CD14-positive monocyte (primary cell): ENCODE results near the gene ZNF674. TPM values are rescaled to one million over a fixed set of nuclear protein-coding genes. Genes with fewer than 3 reads are reported as not detected.

Experiments used
- DNase-seq, 3 donors: peaks; one replicate each; pipeline ENCODE4 v3.0.0-alpha.2; 2011 to 2022
- H2AFZ ChIP-seq: 2 replicates; pipeline ENCODE4 v1.6.0; 2012; ENCODE audit warnings: mild to moderate bottlenecking, low read depth, low read length, inconsistent platforms; ENCODE audit not compliant: insufficient read depth, poor library complexity, severe bottlenecking
- H3K27ac ChIP-seq, 2 donors: 1 replicate in 1 of 2; 2 replicates in 1 of 2; pipeline ENCODE4 v1.5.1; 2012 to 2013; ENCODE audit warnings: low read length in 2 of 2, control low read depth in 1 of 2, inconsistent platforms in 1 of 2, low read depth in 1 of 2, mild to moderate bottlenecking in 1 of 2
- H3K27me3 ChIP-seq, 2 donors: one replicate each; pipeline versions ENCODE4 v1.6.0 to v1.6.1; 2011 to 2013; ENCODE audit warnings: low read length in 2 of 2; ENCODE audit not compliant: control insufficient read depth in 2 of 2, insufficient read depth in 2 of 2
- H3K36me3 ChIP-seq, 2 donors: replicated peaks in 1 of 2; 1 replicate in 1 of 2; 2 replicates in 1 of 2; pipeline versions ENCODE4 v1.5.1 to v1.6.1; 2012 to 2013; ENCODE audit warnings: low read length in 2 of 2, control low read depth in 1 of 2, inconsistent platforms in 1 of 2, mild to moderate bottlenecking in 1 of 2; ENCODE audit not compliant: insufficient read depth in 2 of 2, control insufficient read depth in 1 of 2
- H3K4me1 ChIP-seq, 2 donors: 1 replicate in 1 of 2; 2 replicates in 1 of 2; pipeline versions ENCODE4 v1.5.1 to v1.6.1; 2012 to 2013; ENCODE audit warnings: low read length in 2 of 2, control low read depth in 1 of 2, inconsistent platforms in 1 of 2, mild to moderate bottlenecking in 1 of 2, moderate library complexity in 1 of 2; ENCODE audit not compliant: insufficient read depth in 2 of 2, control insufficient read depth in 1 of 2
- H3K4me2 ChIP-seq: replicated peaks from 2 replicates; pipeline ENCODE3; 2012; ENCODE audit warnings: low read length, moderate library complexity, mild to moderate bottlenecking; ENCODE audit not compliant: poor library complexity, severe bottlenecking; ENCODE audit errors: extremely low read depth
- H3K4me3 ChIP-seq, 3 experiments: fragments of 200-600 bp in 1 of 3; sonication (generic) in 1 of 3; replicated peaks in 1 of 3; 1 replicate in 2 of 3; 2 replicates in 1 of 3; pipeline ENCODE4 v1.5.1; 2011 to 2013; ENCODE audit warnings: low read length in 3 of 3, mild to moderate bottlenecking in 3 of 3, control low read depth in 2 of 3, low read depth in 2 of 3, inconsistent platforms in 1 of 3, moderate library complexity in 1 of 3
- H3K79me2 ChIP-seq: 2 replicates; pipeline ENCODE4 v1.6.0; 2012; ENCODE audit warnings: mild to moderate bottlenecking, control low read depth, inconsistent platforms, low read length, moderate library complexity; ENCODE audit not compliant: insufficient read depth
- H3K9ac ChIP-seq: 2 replicates; pipeline ENCODE4 v1.6.0; 2017; ENCODE audit warnings: low read length, mild to moderate bottlenecking; ENCODE audit not compliant: insufficient read depth, poor library complexity, severe bottlenecking
- H3K9me3 ChIP-seq, 2 donors: replicated peaks in 1 of 2; 1 replicate in 1 of 2; 2 replicates in 1 of 2; pipeline versions ENCODE4 v1.5.1 to v1.6.1; 2012 to 2013; ENCODE audit warnings: low read length in 2 of 2, control low read depth in 1 of 2; ENCODE audit not compliant: control insufficient read depth in 1 of 2, insufficient read depth in 1 of 2
- H4K20me1 ChIP-seq: 2 replicates; pipeline ENCODE4 v1.6.0; 2012; ENCODE audit warnings: mild to moderate bottlenecking, low read length, control low read depth, moderate library complexity; ENCODE audit not compliant: insufficient read depth
- H3K27ac Mint-ChIP-seq, 7 donors: one replicate each; pipeline ENCODE4 v1.8.0; 2020; ENCODE audit warnings: mild to moderate bottlenecking in 7 of 7, mixed read lengths in 7 of 7, moderate library complexity in 6 of 7, inconsistent platforms in 2 of 7
- H3K27me3 Mint-ChIP-seq, 3 donors: one replicate each; pipeline ENCODE4 v1.8.0; 2021 to 2022; ENCODE audit warnings: low read depth in 3 of 3, mild to moderate bottlenecking in 3 of 3, mixed read lengths in 3 of 3, moderate library complexity in 3 of 3, inconsistent platforms in 1 of 3
- H3K36me3 Mint-ChIP-seq, 2 donors: one replicate each; pipeline ENCODE4 v1.8.0; 2020; ENCODE audit warnings: mixed read lengths in 2 of 2, inconsistent platforms in 1 of 2, mild to moderate bottlenecking in 1 of 2
- H3K4me1 Mint-ChIP-seq: one replicate; pipeline ENCODE4 v1.8.0; 2020; ENCODE audit warnings: mild to moderate bottlenecking, mixed read lengths
- H3K4me3 Mint-ChIP-seq, 2 donors: one replicate each; pipeline ENCODE4 v1.8.0; 2020; ENCODE audit warnings: mild to moderate bottlenecking in 2 of 2, mixed read lengths in 2 of 2, moderate library complexity in 1 of 2
- H3K9me3 Mint-ChIP-seq, 7 donors: one replicate each; pipeline ENCODE4 v1.8.0; 2020 to 2022; ENCODE audit warnings: mixed read lengths in 7 of 7, mild to moderate bottlenecking in 6 of 7, moderate library complexity in 6 of 7, inconsistent platforms in 2 of 7
- CTCF ChIP-seq: fragments of 200-600 bp; IDR thresholded peaks from one replicate; pipeline ENCODE4 v1.8.0; 2022; ENCODE audit warnings: antibody characterized with exemption, mild to moderate bottlenecking
- WGBS: methylation state at CpG from one replicate; pipeline ENCODE4 v1.1.5; 2013; ENCODE audit warnings: missing lambda C conversion rate; ENCODE audit not compliant: insufficient coverage; 5-methylcytosine and 5-hydroxymethylcytosine counted together
- intact Hi-C, 2 donors: fragments of 100-400 bp; cut with micrococcal nuclease; formaldehyde crosslinking; loops; one replicate each; pipeline versions ENCODE4 v1.15.0 to v1.15.1; 2023
- polyA plus RNA-seq, 3 donors: library from polyadenylated mRNA; depleted of rRNA in 1 of 3; unstranded in 2 of 3; stranded (reverse) in 1 of 3; fragments of 300-500 nt in 2 of 3; fragments of >200 nt in 1 of 3; fragmentation: Illumina TruSeq in 2 of 3; gene quantifications; 1 replicate in 2 of 3; 2 replicates in 1 of 3; pipeline ENCODE4 v1.2.3, GENCODE V29; 2012 to 2021

ZNF674 gene
- polyA plus RNA-seq, 3 donors = 0.65 to 1.4 (median 0.93) TPM

GRCh38 chrX:46559062-46559461 is 13.8 kb upstream of the ZNF674 start:
- no peak overlapping the region for H3K4me2 ChIP-seq
- H3K9ac ChIP-seq = no peak overlapping the region
- H3K27ac ChIP-seq = no peak overlapping the region
- no peak for TF ChIP-seq CTCF
- H3K27me3 ChIP-seq = no peaks in the 10 kb centered on the region
- H3K9me3 Mint-ChIP-seq = no peaks in the 10 kb centered on the region
- H3K27me3 Mint-ChIP-seq = peaks cover 0 to 15% (median 1%) of the 10 kb centered on the region in 3 donors
- no peaks in the 10 kb centered on the region for H3K36me3 ChIP-seq
- H4K20me1 ChIP-seq = no peaks in the 10 kb centered on the region
- H3K9me3 ChIP-seq = no peaks in the 10 kb centered on the region
- no peaks in the 10 kb centered on the region for H3K79me2 ChIP-seq
- H3K4me3 Mint-ChIP-seq = no peak overlapping the region
- H3K36me3 Mint-ChIP-seq = no peaks in the 10 kb centered on the region
- DNase-seq = no peak
- no peak overlapping the region for H3K27ac Mint-ChIP-seq
- intact Hi-C loops = no loop called here
- no peak overlapping the region for H2AFZ ChIP-seq
- WGBS = 100% methylated on average over 1 of the region's 3 CpGs
- H3K4me3 ChIP-seq = no peak overlapping the region
- H3K4me1 Mint-ChIP-seq = peaks cover 17% of the 10 kb centered on the region
- H3K4me1 ChIP-seq = peaks cover 15 to 22% of the 10 kb centered on the region in 2 donors

- H2AFZ ChIP-seq = no peak overlapping the region
- no peaks in the 10 kb centered on the region for H3K36me3 ChIP-seq
- peak; percentile 54 for TF ChIP-seq CTCF
- H4K20me1 ChIP-seq = no peaks in the 10 kb centered on the region
- H3K4me3 Mint-ChIP-seq = no peak overlapping the region
- H3K27ac ChIP-seq = no peak overlapping the region
- no peak overlapping the region for H3K4me3 ChIP-seq
- H3K4me1 Mint-ChIP-seq = no peaks in the 10 kb centered on the region
- H3K9me3 ChIP-seq = no peaks in the 10 kb centered on the region
- no CpG with 5 or more reads among the region's 2 CpGs for WGBS
- no peaks in the 10 kb centered on the region for H3K27me3 ChIP-seq
- H3K9me3 Mint-ChIP-seq = no peaks in the 10 kb centered on the region
- no peaks in the 10 kb centered on the region for H3K4me1 ChIP-seq
- intact Hi-C loops = loop anchor here in 1 of 2 donors (2.0 kb wide), 1 partner anchor 132 kb away; no protein-coding TSS in a partner anchor
- H3K79me2 ChIP-seq = no peaks in the 10 kb centered on the region
- H3K9ac ChIP-seq = no peak overlapping the region
- DNase-seq = peak in 2 of 3 donors; percentile 32 to 42
- H3K4me2 ChIP-seq = no peak overlapping the region
- peak overlapping the region in 3 of 7 donors; percentile 24 to 46 (median 37) for H3K27ac Mint-ChIP-seq
- peaks cover 0 to 13% (median 3%) of the 10 kb centered on the region in 3 donors for H3K27me3 Mint-ChIP-seq
- peaks cover 2 to 4% of the 10 kb centered on the region in 2 donors for H3K36me3 Mint-ChIP-seq
Observed at GRCh38 chrX:46554942-46555341, 9.7 kb upstream of the ZNF674 start.
